HFFc6 (cell line): Measurements from ENCODE around the gene CST11. TPM values are rescaled to one million over a fixed set of nuclear protein-coding genes. Genes with fewer than 3 reads are reported as not detected.

Source experiments
- DNase-seq: peaks from one replicate; pipeline ENCODE4 v3.0.0-alpha.2; 2018
- H3K27ac Mint-ChIP-seq: 2 replicates; pipeline ENCODE4 v1.8.0; 2020; ENCODE audit warnings: mild to moderate bottlenecking, mixed read lengths
- H3K27me3 Mint-ChIP-seq: 2 replicates; pipeline ENCODE4 v1.8.0; 2021; ENCODE audit warnings: mild to moderate bottlenecking, moderate library complexity, mixed read lengths; ENCODE audit not compliant: insufficient read depth
- H3K36me3 Mint-ChIP-seq: 2 replicates; pipeline ENCODE4 v1.8.0; 2021; ENCODE audit warnings: low read depth, mixed read lengths
- H3K4me1 Mint-ChIP-seq: 2 replicates; pipeline ENCODE4 v1.8.0; 2020; ENCODE audit warnings: low read depth, mixed read lengths
- H3K4me3 Mint-ChIP-seq: 2 replicates; pipeline ENCODE4 v1.8.0; 2020; ENCODE audit warnings: mild to moderate bottlenecking, moderate library complexity, mixed read lengths
- H3K9me3 Mint-ChIP-seq: 2 replicates; pipeline ENCODE4 v1.8.0; 2020; ENCODE audit warnings: mild to moderate bottlenecking, mixed read lengths
- CTCF ChIP-seq: fragments of 200-600 bp; sonication (generic); IDR thresholded peaks from 2 replicates; pipeline ENCODE4 v1.5.0; 2021; ENCODE audit warnings: antibody characterized with exemption, mild to moderate bottlenecking
- long read RNA-seq: library from polyadenylated mRNA; unstranded; transcript quantifications from one replicate; pipeline ENCODE4 v2.0.0, GENCODE V29; 2019
- total RNA-seq, 6 experiments: library from RNA; stranded (reverse); fragmentation: NEBNext Ultra II Directional; extraction: Animal tissue kit (Norgen Biotek cat#: 25700); gene quantifications; 2 replicates in 1 of 6; 3 replicates in 5 of 6; pipeline ENCODE4 v1.2.3, GENCODE V29; 2021

CST11 gene
- total RNA-seq: not detected
- long read RNA-seq: 0 reads

GRCh38 chr20:23452776-23453175 lies at the start of gene CST11:
Gene CST11 (minus strand): TSS chr20:23452876. CDS start chr20:23452811, 65 bp downstream.
- no peak for TF ChIP-seq CTCF
- Mint-ChIP-seq H3K4me3 (no peak within 1 kb of the TSS), H3K36me3 (no peaks in the 10 kb centered on the region)

GRCh38 chr20:23501926-23502325 lies 49.2 kb upstream of the CST11 start:
- no peaks in the 10 kb centered on the region for H3K9me3 Mint-ChIP-seq

More at GRCh38 chr20:23452776-23453175, at the start of gene CST11:
- DNase-seq: no peak
- Mint-ChIP-seq H3K27me3 (peaks cover 26% of the 10 kb centered on the region), H3K27ac (no peak within 1 kb of the TSS), H3K9me3 (no peaks in the 10 kb centered on the region), H3K4me1 (no peaks in the 10 kb centered on the region)

GRCh38 chr20:23497536-23497935 lies 44.9 kb upstream of the CST11 start:
- Mint-ChIP-seq H3K4me3 (no peak overlapping the region), H3K27ac (no peak overlapping the region)
- TF ChIP-seq CTCF: no peak

More at GRCh38 chr20:23501926-23502325, 49.2 kb upstream of the CST11 start:
- no peak for TF ChIP-seq CTCF
- H3K27me3 Mint-ChIP-seq: peaks cover 7% of the 10 kb centered on the region
- H3K4me1 Mint-ChIP-seq: no peaks in the 10 kb centered on the region
- DNase-seq: no peak
- no peaks in the 10 kb centered on the region for H3K36me3 Mint-ChIP-seq
- no peak overlapping the region for H3K27ac Mint-ChIP-seq
- no peak overlapping the region for H3K4me3 Mint-ChIP-seq

GRCh38 chr20:23493172-23493772 lies 40.6 kb upstream of the CST11 start:
- Mint-ChIP-seq H3K4me1 (no peaks in the 10 kb centered on the region), H3K36me3 (no peaks in the 10 kb centered on the region), H3K27me3 (peaks cover 5% of the 10 kb centered on the region), H3K9me3 (no peaks in the 10 kb centered on the region), H3K27ac (no peak overlapping the region), H3K4me3 (no peak overlapping the region)
- no peak for TF ChIP-seq CTCF
- DNase-seq: no peak

More at GRCh38 chr20:23497536-23497935, 44.9 kb upstream of the CST11 start:
- Mint-ChIP-seq H3K36me3 (no peaks in the 10 kb centered on the region), H3K4me1 (no peaks in the 10 kb centered on the region), H3K27me3 (peaks cover 8% of the 10 kb centered on the region), H3K9me3 (no peaks in the 10 kb centered on the region)
- no peak for DNase-seq

- Mint-ChIP-seq H3K4me3 (no peak overlapping the region), H3K27me3 (peaks cover 5% of the 10 kb centered on the region), H3K4me1 (no peaks in the 10 kb centered on the region), H3K36me3 (no peaks in the 10 kb centered on the region), H3K27ac (no peak overlapping the region), H3K9me3 (no peaks in the 10 kb centered on the region)
- DNase-seq: no peak
- TF ChIP-seq CTCF: no peak
Measured at GRCh38 chr20:23492292-23492691, 39.6 kb upstream of the CST11 start.
